NB4 (cell line): ENCODE results near the gene PLA2G4E.

Experiments
- CTCF ChIP-seq: IDR thresholded peaks from one replicate; pipeline ENCODE4 v1.5.1; 2012; ENCODE audit warnings: low read depth, low read length
- MAX ChIP-seq: IDR thresholded peaks from 2 replicates; pipeline ENCODE4 v1.6.1; 2011; ENCODE audit warnings: low read depth, low read length
- MYC ChIP-seq: IDR thresholded peaks from 2 replicates; pipeline ENCODE4 v1.6.1; 2011; ENCODE audit warnings: low read depth, low read length
- POLR2A ChIP-seq: IDR thresholded peaks from 2 replicates; pipeline ENCODE4 v1.6.1; 2011; ENCODE audit warnings: mild to moderate bottlenecking; ENCODE audit not compliant: insufficient read length; ENCODE audit errors: extremely low read depth

GRCh38 chr15:42070279-42070975, 49.6 kb upstream of the PLA2G4E start:
- TF ChIP-seq CTCF = no peak
- no peak for TF ChIP-seq MYC
- no peak for TF ChIP-seq POLR2A
- TF ChIP-seq MAX = no peak
